K562 (cell line): Measurements from ENCODE around the gene KIF26B. TPM values are rescaled to one million over a fixed set of nuclear protein-coding genes. Genes with fewer than 3 reads are reported as not detected.

Experiments used
- ATAC-seq: fragments of 200-7000 bp; cut with Tn5 transposase; 3 replicates; pipeline ENCODE4 v1.9.1; 2020; ENCODE audit warnings: moderate library complexity
- BruUV-seq: library from RNA; stranded (reverse); fragments of 400-500 nt; replicated peaks from 2 replicates; lab custom pipeline; 2021; lab: Mats Ljungman, UMichigan
- CTCF ChIA-PET: fragments of 300-600 bp; formaldehyde crosslinking; extraction: SDS; loops from one replicate; lab custom pipeline; 2021; ENCODE audit warnings: low intra/inter-chr PET ratio; lab: Yijun Ruan, JAX
- POLR2A ChIA-PET: fragments of 300-600, 350-650 bp; sonication (Branson Sonifier 250); formaldehyde crosslinking; extraction: SDS; loops from one replicate; lab custom pipeline; 2021; ENCODE audit warnings: antibody characterized with exemption, inconsistent platforms; lab: Yijun Ruan, JAX
- DNase-seq, 4 experiments: peaks; one replicate each; pipeline versions ENCODE4 v3.0.0 to v3.0.0-alpha.2; 2011 to 2018; ENCODE audit warnings: low spot score in 3 of 4, mixed read lengths in 3 of 4; ENCODE audit errors: extremely low read depth in 1 of 4
- FAIRE-seq: peaks from 2 replicates; lab custom pipeline; 2011; peaks lifted over from hg19 to GRCh38; lab: Jason Lieb, UNC
- H2AFZ ChIP-seq: 2 replicates; pipeline ENCODE4 v1.6.0; 2011; ENCODE audit warnings: low read depth, low read length, control low read depth, inconsistent platforms
- H3K27ac ChIP-seq: fragments of 200-600 bp; 3 replicates; pipeline ENCODE4 v1.8.0; 2011; ENCODE audit warnings: low read depth, mild to moderate bottlenecking, control low read depth, inconsistent platforms, low read length, moderate library complexity, mixed read lengths; ENCODE audit errors: extremely low read depth
- H3K27me3 ChIP-seq, 2 experiments: fragments of 300-600 bp in 1 of 2; 2 replicates in 1 of 2; 3 replicates in 1 of 2; pipeline versions ENCODE4 v1.6.0 to v1.8.0; 2011; ENCODE audit warnings: inconsistent platforms in 2 of 2, low read length in 2 of 2, mild to moderate bottlenecking in 1 of 2, mixed read lengths in 1 of 2, moderate library complexity in 1 of 2; ENCODE audit not compliant: control insufficient read depth in 2 of 2, insufficient read depth in 2 of 2
- H3K36me3 ChIP-seq: fragments of 300-600 bp; 3 replicates; pipeline ENCODE4 v1.8.0; 2011; ENCODE audit warnings: mild to moderate bottlenecking, low read length, inconsistent platforms; ENCODE audit not compliant: control insufficient read depth, insufficient read depth
- H3K4me1 ChIP-seq, 2 experiments: fragments of 200-600 bp in 1 of 2; replicated peaks in 1 of 2; 2 replicates in 1 of 2; 3 replicates in 1 of 2; pipeline versions ENCODE4 v1.5.1 to v1.8.0; 2011; ENCODE audit warnings: inconsistent platforms in 2 of 2, low read length in 2 of 2, mild to moderate bottlenecking in 1 of 2, mixed read lengths in 1 of 2, moderate library complexity in 1 of 2; ENCODE audit not compliant: control insufficient read depth in 2 of 2, insufficient read depth in 2 of 2
- H3K4me2 ChIP-seq: 2 replicates; pipeline ENCODE4 v1.6.1; 2011; ENCODE audit warnings: low read length, control low read depth, inconsistent platforms, mixed read lengths; ENCODE audit not compliant: insufficient read depth
- H3K4me3 ChIP-seq: fragments of 200-600 bp; sonication (generic), shearing (Covaris generic); 2 replicates; pipeline ENCODE4 v1.5.1; 2016; ENCODE audit warnings: control low read depth, inconsistent platforms
- H3K79me2 ChIP-seq: fragments of 200-600 bp; 3 replicates; pipeline ENCODE4 v1.8.0; 2011; ENCODE audit warnings: low read length, inconsistent platforms; ENCODE audit not compliant: control insufficient read depth, insufficient read depth
- H3K9ac ChIP-seq, 2 experiments: 2 replicates each; pipeline versions ENCODE4 v1.6.0 to v1.6.1; 2011; ENCODE audit warnings: low read depth in 2 of 2, low read length in 2 of 2, control low read depth in 1 of 2, inconsistent platforms in 1 of 2, mild to moderate bottlenecking in 1 of 2, mixed read lengths in 1 of 2; ENCODE audit not compliant: insufficient read depth in 1 of 2
- H3K9me1 ChIP-seq: one replicate; pipeline ENCODE4 v1.6.0; 2011; ENCODE audit warnings: inconsistent platforms, mild to moderate bottlenecking, low read length, moderate library complexity; ENCODE audit not compliant: control insufficient read depth, insufficient read depth
- H3K9me3 ChIP-seq: replicated peaks from 2 replicates; pipeline ENCODE4 v1.5.1; 2011; ENCODE audit warnings: low read depth, low read length, inconsistent platforms; ENCODE audit not compliant: control insufficient read depth, insufficient read depth
- H4K20me1 ChIP-seq: replicated peaks from 2 replicates; pipeline ENCODE4 v1.6.1; 2011; ENCODE audit warnings: low read length, inconsistent platforms, mixed read lengths; ENCODE audit not compliant: control insufficient read depth, insufficient read depth
- BRCA1 ChIP-seq, 2 experiments: fragments of 450-650 bp in 1 of 2; sonication (generic) in 1 of 2; formaldehyde crosslinking in 1 of 2; IDR thresholded peaks; 2 replicates each; pipeline versions ENCODE4 v1.5.0 to v1.6.1; 2017 to 2020; ENCODE audit warnings: mild to moderate bottlenecking in 1 of 2, missing genetic modification reagents in 1 of 2
- CUX1 ChIP-seq: fragments of 200-800 bp; sonication (Bioruptor generic); IDR thresholded peaks from 2 replicates; pipeline ENCODE4 v1.6.1; 2016; ENCODE audit warnings: missing genetic modification characterization, missing compliant biosample characterization
- ETV1 ChIP-seq: fragments of 450-650 bp; conservative IDR thresholded peaks from 2 replicates; pipeline ENCODE4 v1.6.1; 2016; ENCODE audit warnings: missing genetic modification characterization, control low read depth, low read depth, missing compliant biosample characterization
- NCOA4 ChIP-seq: fragments of 450-650 bp; IDR thresholded peaks from 2 replicates; pipeline ENCODE4 v1.6.1; 2018; ENCODE audit warnings: mild to moderate bottlenecking; ENCODE audit not compliant: partially characterized antibody
- NFIC ChIP-seq: fragments of 450-650 bp; IDR thresholded peaks from 2 replicates; pipeline ENCODE4 v1.6.1; 2017; ENCODE audit warnings: mild to moderate bottlenecking, inconsistent platforms
- ZBTB1 ChIP-seq: sonication (generic); formaldehyde crosslinking; IDR thresholded peaks from 2 replicates; pipeline ENCODE4 v1.8.1; 2023; ENCODE audit warnings: missing genetic modification reagents, low read depth, mild to moderate bottlenecking, borderline replicate concordance
- ZNF12 ChIP-seq: sonication (generic); formaldehyde crosslinking; IDR thresholded peaks from 2 replicates; pipeline ENCODE4 v1.4.0; 2020; ENCODE audit warnings: mild to moderate bottlenecking, missing genetic modification reagents
- WGBS: fragments of 100-300 bp; shearing (Covaris generic); methylation state at CpG from one replicate; pipeline ENCODE4 v1.1.6; 2016; ENCODE audit warnings: low coverage, mixed read lengths; ENCODE audit not compliant: insufficient coverage; ENCODE audit errors: missing lambda C conversion rate; 5-methylcytosine and 5-hydroxymethylcytosine counted together
- in situ Hi-C: fragments of 300-500 bp; cut with MboI; formaldehyde crosslinking; loops from 4 replicates; pipeline ENCODE4 v1.15.0; 2018; ENCODE audit warnings: inconsistent platforms, mixed read lengths
- intact Hi-C: fragments of 100-400 bp; cut with micrococcal nuclease; formaldehyde crosslinking; loops from 2 replicates; pipeline ENCODE4 v1.14.2; 2022
- polyA plus RNA-seq, 8 experiments: library from polyadenylated mRNA; depleted of rRNA in 4 of 8; stranded (reverse) in 5 of 8; unstranded in 3 of 8; fragments of >200 nt; fragmentation: Nextera tagmentation in 2 of 8; fragmentation: Illumina TruSeq in 1 of 8; extraction: Ambion mirVana in 2 of 8; extraction: Trizol in 1 of 8; gene quantifications; 2 replicates each; pipeline versions ENCODE4 v1.2.1 to v1.2.3, GENCODE V29; 2011 to 2014; ENCODE audit warnings: inconsistent platforms in 1 of 8, missing spikeins in 1 of 8
- total RNA-seq, 7 experiments: library from RNA; depleted of rRNA in 6 of 7; stranded (reverse); fragments of >200 nt in 6 of 7; fragmentation: Illumina TruSeq in 2 of 7; extraction: Trizol in 2 of 7; gene quantifications; 2 replicates each; pipeline versions ENCODE4 v1.2.1 to v1.2.3, GENCODE V29; 2011 to 2021; ENCODE audit warnings: low replicate concordance in 1 of 7
- TF ChIP-seq, protein P1 (sequence below), 2 experiments: fragments of 450-650 bp; conservative IDR thresholded peaks; 2 replicates each; pipeline ENCODE4 v1.6.1; 2017; ENCODE audit warnings: mild to moderate bottlenecking in 2 of 2, moderate library complexity in 2 of 2

The KIF26B gene
- total and polyA plus RNA-seq, 9 of the 15 experiments (the other 6 are each of a cell fraction or from before 2014, with no cell fraction given), result 0.02 to 0.08 (median 0.03) TPM; not detected in 6

GRCh38 chr1:245132771-245133170 is 22.0 kb upstream of the KIF26B start (continued):
- TF ChIP-seq, protein P1, sequence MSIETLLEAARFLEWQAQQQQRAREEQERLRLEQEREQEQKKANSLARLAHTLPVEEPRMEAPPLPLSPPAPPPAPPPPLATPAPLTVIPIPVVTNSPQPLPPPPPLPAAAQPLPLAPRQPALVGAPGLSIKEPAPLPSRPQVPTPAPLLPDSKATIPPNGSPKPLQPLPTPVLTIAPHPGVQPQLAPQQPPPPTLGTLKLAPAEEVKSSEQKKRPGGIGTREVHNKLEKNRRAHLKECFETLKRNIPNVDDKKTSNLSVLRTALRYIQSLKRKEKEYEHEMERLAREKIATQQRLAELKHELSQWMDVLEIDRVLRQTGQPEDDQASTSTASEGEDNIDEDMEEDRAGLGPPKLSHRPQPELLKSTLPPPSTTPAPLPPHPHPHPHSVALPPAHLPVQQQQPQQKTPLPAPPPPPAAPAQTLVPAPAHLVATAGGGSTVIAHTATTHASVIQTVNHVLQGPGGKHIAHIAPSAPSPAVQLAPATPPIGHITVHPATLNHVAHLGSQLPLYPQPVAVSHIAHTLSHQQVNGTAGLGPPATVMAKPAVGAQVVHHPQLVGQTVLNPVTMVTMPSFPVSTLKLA (conservative IDR thresholded peaks at IDR 0.05), result no peak
- TF ChIP-seq NFIC (no peak), NCOA4 (no peak), ETV1 (no peak), ZNF12 (CRISPR knock-in tag) (no peak), BRCA1 (IDR thresholded peaks at IDR 0.05) (no peak), BRCA1 (CRISPR knock-in tag; IDR thresholded peaks at IDR 0.05) (no peak)

- CTCF ChIA-PET, result no interaction called here
- in situ Hi-C loops (no loop called here), intact Hi-C loops (no loop called here)
- Histone ChIP-seq H3K9ac (no peak overlapping the region), H3K27me3 (peaks cover 51 to 56% of the 10 kb centered on the region in 2 experiments), H3K79me2 (no peaks in the 10 kb centered on the region), H3K36me3 (no peaks in the 10 kb centered on the region), H3K4me2 (no peak overlapping the region), H3K9me3 (no peaks in the 10 kb centered on the region), H3K9me1 (no peaks in the 10 kb centered on the region), H3K4me3 (no peak overlapping the region), H2AFZ (no peak overlapping the region), H3K27ac (no peak overlapping the region), H3K4me1 (no peaks in the 10 kb centered on the region), H4K20me1 (no peaks in the 10 kb centered on the region; the same call in 1 of the 2 replicates)
- DNase-seq, result no peak
- WGBS, result 52% methylated on average over 17 of the region's 17 CpGs
- no peak for FAIRE-seq
- TF ChIP-seq CUX1, result peak; percentile 76; the same call in 1 of the 2 replicates
- no peak for TF ChIP-seq ZBTB1 (CRISPR knock-in tag)
- BruUV-seq, result no TSS peak
- POLR2A ChIA-PET, result no interaction called here
- ATAC-seq, result no peak
Measured at GRCh38 chr1:245133995-245134715, 20.6 kb upstream of the KIF26B start.
